ENCODE results near the gene PLOD3. TPM values are rescaled to one million over a fixed set of nuclear protein-coding genes. Genes with fewer than 3 reads are reported as not detected.
A peak's percentile ranks its signal among the peaks of the same experiment; 100 is the strongest.

Gene PLOD3
- total and polyA plus RNA-seq, 5 donors from 2014 or later: 13.8 to 35.4 (median 15.0) TPM

DNA sequence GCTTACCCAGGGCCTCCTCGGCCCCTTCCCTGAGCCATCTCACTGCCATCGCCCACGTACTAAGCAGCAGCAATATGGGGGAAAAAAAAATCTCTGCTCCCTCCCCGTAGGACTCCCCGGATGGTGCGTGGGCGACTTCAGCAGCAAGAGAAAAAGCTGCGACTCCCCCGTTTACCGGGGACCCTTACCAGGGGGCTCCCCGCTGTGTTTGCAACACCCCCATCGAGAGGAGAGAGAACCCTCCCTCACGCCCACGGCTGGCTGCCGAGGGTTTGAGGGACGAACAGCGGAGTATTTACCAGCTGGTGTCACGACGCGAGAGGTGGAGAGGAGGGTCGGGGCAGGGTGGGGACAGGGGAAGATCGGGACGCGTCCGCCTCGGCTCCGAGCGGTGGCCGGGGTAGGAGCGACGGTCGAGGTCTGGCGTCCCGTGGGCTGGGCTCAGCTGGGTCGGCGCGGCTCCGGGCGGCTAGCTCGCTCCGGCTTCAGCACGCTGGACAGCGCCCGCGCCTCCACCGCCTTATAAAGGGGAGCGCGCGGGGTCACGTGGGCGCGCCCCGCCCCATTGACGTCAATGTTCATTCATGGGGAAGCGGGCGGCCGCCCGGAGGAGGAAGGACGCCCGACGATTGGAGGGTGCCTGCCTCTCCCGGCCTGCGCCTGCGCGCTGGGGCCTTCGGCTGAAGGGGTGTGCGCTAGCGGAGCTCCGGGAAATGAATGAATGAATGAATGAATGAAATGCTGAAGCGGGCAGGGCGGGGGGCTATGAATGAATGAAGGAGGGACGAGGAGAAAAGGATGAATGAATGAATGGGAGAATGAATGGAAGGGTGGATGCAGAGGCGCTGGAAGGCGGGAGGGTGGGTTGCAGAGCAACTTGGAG, 52.1 kb downstream of the PLOD3 start, which contains the start of gene VGF:
TSS of gene VGF (minus strand) at position 495 of the 883 bp plus-strand sequence. CDS start 726 bp downstream, outside the sequence.
- Histone ChIP-seq H3K36me3 (ENCODE audit: control insufficient read depth, insufficient read depth, low read length) (no peaks in the 10 kb centered on the region), H3K27ac (ENCODE audit: insufficient read depth, low read length, poor library complexity, severe bottlenecking) (no peak within 1 kb of the TSS), H3K4me1 (ENCODE audit: control insufficient read depth, insufficient read depth, low read length, poor library complexity, severe bottlenecking) (peaks cover 49% of the 10 kb centered on the region), H3K9me3 (ENCODE audit: control insufficient read depth in 2 of 2, low read length in 2 of 2) (no peaks in the 10 kb centered on the region), H3K27me3 (ENCODE audit: control insufficient read depth, insufficient read depth, low read length) (peaks cover 40% of the 10 kb centered on the region), H3K4me3 (ENCODE audit: low read depth, low read length) (no peak within 1 kb of the TSS)
- H3K36me3 Mint-ChIP-seq: peaks cover 4% of the 10 kb centered on the region
- peaks cover 66% of the 10 kb centered on the region for H3K27me3 Mint-ChIP-seq
- ATAC-seq (ENCODE audit: low read depth in 2 of 2) (peak; percentile 81 to 87), DNase-seq (peak; percentile 83 to 94 (median 89))
- H3K4me3 Mint-ChIP-seq: peak within 1 kb of the TSS; percentile 43 to 96 (median 76)
- peaks cover 0 to 8% (median 0%) of the 10 kb centered on the region in 7 donors for H3K9me3 Mint-ChIP-seq
- peaks cover 6 to 55% (median 32%) of the 10 kb centered on the region in 4 donors for H3K4me1 Mint-ChIP-seq
- peak within 1 kb of the TSS in 2 of 3 donors; percentile 60 to 91 for H3K27ac Mint-ChIP-seq

DNA sequence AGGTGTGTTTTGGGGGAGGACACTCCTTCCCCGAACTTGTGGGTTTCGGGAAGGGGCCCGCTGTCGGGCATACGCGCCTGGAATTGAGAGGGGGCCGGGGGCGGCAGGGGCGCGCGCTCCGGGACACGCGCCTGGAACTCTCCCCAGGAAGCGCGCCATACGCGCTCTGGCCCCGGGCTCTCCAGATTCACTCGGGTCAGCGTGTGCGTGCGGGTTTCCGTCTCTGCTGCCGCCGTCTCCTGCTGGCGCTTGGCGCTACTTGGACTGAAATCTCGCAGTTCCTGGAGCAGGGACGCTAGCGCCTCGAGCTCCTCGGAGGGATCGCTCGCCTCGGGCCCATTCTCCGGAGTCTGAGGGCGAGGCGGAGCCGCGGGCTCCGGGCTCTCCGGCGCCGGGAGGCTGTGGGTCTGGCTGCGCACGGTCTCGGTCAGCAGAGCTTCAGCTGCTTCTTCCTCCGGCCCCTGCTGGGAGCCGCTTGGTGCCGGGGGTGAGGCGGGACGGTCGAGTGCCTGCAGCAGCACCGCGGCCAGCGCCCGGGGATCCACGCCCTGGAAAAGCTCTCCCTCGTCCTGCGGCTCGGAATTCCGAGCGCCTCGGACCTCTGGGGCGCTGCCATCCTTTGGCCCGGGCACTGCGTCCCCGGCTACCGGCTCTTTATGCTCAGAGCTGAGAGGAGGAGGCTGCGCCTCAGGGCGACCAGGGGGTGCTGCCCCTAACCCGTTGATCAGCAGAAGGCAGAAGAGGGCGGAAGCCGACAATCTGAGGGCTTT, 53.1 kb downstream of the PLOD3 start:
- no peak overlapping the region for H3K4me3 ChIP-seq (ENCODE audit: low read depth, low read length)
- Mint-ChIP-seq H3K4me1 (peaks cover 3 to 45% (median 25%) of the 10 kb centered on the region in 4 donors), H3K36me3 (peaks cover 4% of the 10 kb centered on the region), H3K9me3 (peaks cover 0 to 6% (median 0%) of the 10 kb centered on the region in 7 donors), H3K27ac (peak overlapping the region in 1 of 3 donors; percentile 60), H3K4me3 (peak overlapping the region; percentile 43 to 79 (median 76)), H3K27me3 (peaks cover 56% of the 10 kb centered on the region)
- no peak overlapping the region for H3K27ac ChIP-seq (ENCODE audit: insufficient read depth, low read length, poor library complexity, severe bottlenecking)
- no peak for ATAC-seq (ENCODE audit: low read depth in 2 of 2)
- no peaks in the 10 kb centered on the region for H3K36me3 ChIP-seq (ENCODE audit: control insufficient read depth, insufficient read depth, low read length)
- no peaks in the 10 kb centered on the region for H3K9me3 ChIP-seq (ENCODE audit: control insufficient read depth in 2 of 2, low read length in 2 of 2)
- peaks cover 31% of the 10 kb centered on the region for H3K27me3 ChIP-seq (ENCODE audit: control insufficient read depth, insufficient read depth, low read length)
- peaks cover 39% of the 10 kb centered on the region for H3K4me1 ChIP-seq (ENCODE audit: control insufficient read depth, insufficient read depth, low read length, poor library complexity, severe bottlenecking)
- no peak for DNase-seq

GRCh38 chr7:101163279-101164070, 53.9 kb downstream of the PLOD3 start:
- Histone ChIP-seq H3K4me1 (ENCODE audit: control insufficient read depth, insufficient read depth, low read length, poor library complexity, severe bottlenecking) (peaks cover 38% of the 10 kb centered on the region), H3K27ac (ENCODE audit: insufficient read depth, low read length, poor library complexity, severe bottlenecking) (no peak overlapping the region), H3K4me3 (ENCODE audit: low read depth, low read length) (no peak overlapping the region), H3K9me3 (ENCODE audit: control insufficient read depth in 2 of 2, low read length in 2 of 2) (no peaks in the 10 kb centered on the region), H3K27me3 (ENCODE audit: control insufficient read depth, insufficient read depth, low read length) (peaks cover 23% of the 10 kb centered on the region), H3K36me3 (ENCODE audit: control insufficient read depth, insufficient read depth, low read length) (no peaks in the 10 kb centered on the region)
- peaks cover 48% of the 10 kb centered on the region for H3K27me3 Mint-ChIP-seq
- peaks cover 3% of the 10 kb centered on the region for H3K36me3 Mint-ChIP-seq
- ATAC-seq (ENCODE audit: low read depth in 2 of 2) (no peak), DNase-seq (peak; percentile 20 to 62 (median 26))
- peaks cover 0 to 6% (median 0%) of the 10 kb centered on the region in 7 donors for H3K9me3 Mint-ChIP-seq
- peak overlapping the region; percentile 68 to 84 (median 78) for H3K4me3 Mint-ChIP-seq
- peaks cover 0 to 41% (median 22%) of the 10 kb centered on the region in 4 donors for H3K4me1 Mint-ChIP-seq
- H3K27ac Mint-ChIP-seq: no peak overlapping the region

DNA sequence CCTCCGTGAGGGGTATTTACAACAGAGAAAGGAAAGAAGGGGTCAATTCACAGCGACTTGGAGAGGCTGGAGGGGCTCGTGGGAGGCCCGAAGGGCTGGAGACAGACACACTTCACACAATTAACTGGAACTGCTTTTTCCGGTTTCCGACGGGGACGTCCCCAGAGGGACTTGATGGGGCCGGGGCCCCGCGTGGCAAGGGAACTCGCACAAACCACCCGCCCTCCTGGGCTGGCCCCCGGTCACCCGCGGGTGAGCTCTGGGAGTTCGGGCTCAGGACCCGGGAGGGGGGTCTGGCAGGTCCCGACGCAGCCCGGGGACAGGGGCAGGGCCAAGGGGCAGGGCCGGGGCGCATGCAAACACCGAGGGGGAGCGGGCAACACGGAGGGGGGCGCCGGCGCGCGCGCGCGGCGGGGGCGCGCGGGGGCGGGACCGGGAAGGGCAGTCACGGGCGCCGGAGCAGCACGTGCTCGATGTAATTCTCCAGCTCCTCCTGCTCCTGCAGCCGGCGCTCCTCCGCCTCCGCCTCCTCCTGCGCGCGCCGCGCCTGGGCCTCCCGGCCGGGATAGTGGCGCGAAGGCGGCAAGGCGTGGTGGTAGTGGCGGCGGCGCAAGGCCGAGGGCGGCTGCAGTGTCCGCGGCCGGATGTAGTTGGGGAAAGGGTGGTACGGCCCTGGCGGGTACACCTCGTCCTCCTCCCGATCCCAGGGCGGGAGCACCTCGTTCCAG, 54.7 kb downstream of the PLOD3 start:
- Histone ChIP-seq H3K9me3 (ENCODE audit: control insufficient read depth in 2 of 2, low read length in 2 of 2) (no peaks in the 10 kb centered on the region), H3K4me1 (ENCODE audit: control insufficient read depth, insufficient read depth, low read length, poor library complexity, severe bottlenecking) (peaks cover 38% of the 10 kb centered on the region), H3K27ac (ENCODE audit: insufficient read depth, low read length, poor library complexity, severe bottlenecking) (no peak overlapping the region), H3K4me3 (ENCODE audit: low read depth, low read length) (no peak overlapping the region), H3K27me3 (ENCODE audit: control insufficient read depth, insufficient read depth, low read length) (peaks cover 16% of the 10 kb centered on the region), H3K36me3 (ENCODE audit: control insufficient read depth, insufficient read depth, low read length) (no peaks in the 10 kb centered on the region)
- ATAC-seq (ENCODE audit: low read depth in 2 of 2) (no peak), DNase-seq (no peak)
- Mint-ChIP-seq H3K36me3 (peaks cover 5% of the 10 kb centered on the region), H3K27me3 (peaks cover 40% of the 10 kb centered on the region), H3K27ac (no peak overlapping the region), H3K9me3 (peaks cover 0 to 6% (median 0%) of the 10 kb centered on the region in 7 donors), H3K4me3 (peak overlapping the region; percentile 72 to 89 (median 83)), H3K4me1 (peaks cover 0 to 36% (median 18%) of the 10 kb centered on the region in 4 donors)

DNA sequence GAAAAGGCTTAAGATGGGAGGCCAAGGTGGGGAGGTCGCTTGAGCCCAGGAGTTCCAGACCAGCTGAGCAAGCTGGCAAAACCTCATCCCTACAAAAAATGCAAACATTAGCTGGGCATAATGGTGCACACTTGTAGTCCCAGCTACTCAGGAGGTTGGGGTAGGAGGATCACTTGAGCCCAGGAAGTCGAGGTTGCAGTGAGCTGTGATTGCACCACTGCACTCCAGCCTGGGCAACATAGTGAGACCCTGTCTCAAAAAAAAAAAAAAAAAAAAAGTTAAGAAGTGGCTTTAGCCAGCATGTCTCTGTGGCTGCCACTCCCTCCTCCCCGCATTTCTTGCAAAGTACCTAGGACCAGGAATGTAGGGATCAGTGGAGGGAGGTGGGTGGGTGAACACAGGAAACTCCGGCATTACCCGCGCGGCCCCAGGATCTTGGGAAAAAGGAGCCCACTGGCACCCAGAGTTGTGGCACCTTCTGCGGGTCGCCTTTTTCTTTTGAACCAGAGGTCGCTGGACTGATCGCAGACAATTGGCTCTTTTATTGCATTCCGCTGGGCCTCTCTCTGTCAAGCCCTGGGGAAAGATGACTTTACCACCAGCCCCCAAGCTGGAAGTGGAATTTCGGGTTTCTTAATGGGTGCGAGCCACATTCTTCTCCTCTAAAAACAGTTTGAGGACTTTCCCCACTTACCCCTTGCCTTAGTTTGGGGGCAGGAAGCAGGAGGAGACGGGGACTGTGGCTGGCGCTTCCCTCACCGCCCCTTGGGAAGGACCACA, 55.5 kb downstream of the PLOD3 start:
- Histone ChIP-seq H3K36me3 (ENCODE audit: control insufficient read depth, insufficient read depth, low read length) (peaks cover 5% of the 10 kb centered on the region), H3K4me1 (ENCODE audit: control insufficient read depth, insufficient read depth, low read length, poor library complexity, severe bottlenecking) (peaks cover 38% of the 10 kb centered on the region), H3K27me3 (ENCODE audit: control insufficient read depth, insufficient read depth, low read length) (peaks cover 7% of the 10 kb centered on the region), H3K27ac (ENCODE audit: insufficient read depth, low read length, poor library complexity, severe bottlenecking) (no peak overlapping the region), H3K4me3 (ENCODE audit: low read depth, low read length) (no peak overlapping the region), H3K9me3 (ENCODE audit: control insufficient read depth in 2 of 2, low read length in 2 of 2) (no peaks in the 10 kb centered on the region)
- H3K9me3 Mint-ChIP-seq: peaks cover 0 to 4% (median 0%) of the 10 kb centered on the region in 7 donors
- H3K36me3 Mint-ChIP-seq: peaks cover 13% of the 10 kb centered on the region
- peaks cover 32% of the 10 kb centered on the region for H3K27me3 Mint-ChIP-seq
- peak overlapping the region; percentile 72 to 89 (median 83) for H3K4me3 Mint-ChIP-seq
- no peak overlapping the region for H3K27ac Mint-ChIP-seq
- peaks cover 0 to 28% (median 14%) of the 10 kb centered on the region in 4 donors for H3K4me1 Mint-ChIP-seq
- DNase-seq (no peak), ATAC-seq (ENCODE audit: low read depth in 2 of 2) (no peak)

GRCh38 chr7:101160910-101161309, 56.5 kb downstream of the PLOD3 start:
- H3K4me1 ChIP-seq (ENCODE audit: control insufficient read depth, insufficient read depth, low read length, poor library complexity, severe bottlenecking): peaks cover 33% of the 10 kb centered on the region
- no peak overlapping the region for H3K27ac ChIP-seq (ENCODE audit: insufficient read depth, low read length, poor library complexity, severe bottlenecking)
- no peak overlapping the region for H3K4me3 ChIP-seq (ENCODE audit: low read depth, low read length)
- Mint-ChIP-seq H3K9me3 (peaks cover 0 to 5% (median 0%) of the 10 kb centered on the region in 7 donors), H3K27me3 (peaks cover 26% of the 10 kb centered on the region), H3K36me3 (peaks cover 15% of the 10 kb centered on the region), H3K27ac (no peak overlapping the region), H3K4me3 (peak overlapping the region in 2 of 4 donors; percentile 43 to 72), H3K4me1 (peaks cover 0 to 24% (median 11%) of the 10 kb centered on the region in 4 donors)
- H3K36me3 ChIP-seq (ENCODE audit: control insufficient read depth, insufficient read depth, low read length): peaks cover 5% of the 10 kb centered on the region
- DNase-seq (no peak), ATAC-seq (ENCODE audit: low read depth in 2 of 2) (no peak)
- H3K9me3 ChIP-seq (ENCODE audit: control insufficient read depth in 2 of 2, low read length in 2 of 2): no peaks in the 10 kb centered on the region
- peaks cover 4% of the 10 kb centered on the region for H3K27me3 ChIP-seq (ENCODE audit: control insufficient read depth, insufficient read depth, low read length)

Data from CD4-positive, CD25-positive, alpha-beta regulatory T cell (primary cell).